Measurements from ENCODE around the gene ACTN2.

ACTN2 gene

DNA sequence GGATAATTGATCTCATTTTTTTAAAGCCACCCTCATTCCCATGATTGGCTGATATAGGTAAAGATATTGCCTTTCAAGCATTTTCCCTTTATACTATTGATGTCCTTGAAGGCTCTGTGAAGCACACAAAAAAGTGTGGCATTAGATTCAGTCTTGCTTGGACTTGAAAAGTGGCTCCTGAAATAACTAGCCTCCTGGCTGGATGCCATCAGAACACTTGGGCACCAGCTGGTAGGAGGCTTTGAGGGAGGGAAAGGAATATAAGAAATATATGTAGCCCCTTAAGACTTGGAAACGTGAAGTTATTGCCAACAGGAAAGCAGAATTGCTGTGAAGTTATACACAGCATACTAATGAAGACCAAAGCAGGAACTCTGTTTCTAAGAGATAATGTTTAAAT, 122.8 kb downstream of the ACTN2 start:
- no peak for DNase-seq (ENCODE audit: low spot score)
- Histone ChIP-seq H3K4me3 (no peak overlapping the region), H3K27ac (no peak overlapping the region)
- TF ChIP-seq, protein P1, sequence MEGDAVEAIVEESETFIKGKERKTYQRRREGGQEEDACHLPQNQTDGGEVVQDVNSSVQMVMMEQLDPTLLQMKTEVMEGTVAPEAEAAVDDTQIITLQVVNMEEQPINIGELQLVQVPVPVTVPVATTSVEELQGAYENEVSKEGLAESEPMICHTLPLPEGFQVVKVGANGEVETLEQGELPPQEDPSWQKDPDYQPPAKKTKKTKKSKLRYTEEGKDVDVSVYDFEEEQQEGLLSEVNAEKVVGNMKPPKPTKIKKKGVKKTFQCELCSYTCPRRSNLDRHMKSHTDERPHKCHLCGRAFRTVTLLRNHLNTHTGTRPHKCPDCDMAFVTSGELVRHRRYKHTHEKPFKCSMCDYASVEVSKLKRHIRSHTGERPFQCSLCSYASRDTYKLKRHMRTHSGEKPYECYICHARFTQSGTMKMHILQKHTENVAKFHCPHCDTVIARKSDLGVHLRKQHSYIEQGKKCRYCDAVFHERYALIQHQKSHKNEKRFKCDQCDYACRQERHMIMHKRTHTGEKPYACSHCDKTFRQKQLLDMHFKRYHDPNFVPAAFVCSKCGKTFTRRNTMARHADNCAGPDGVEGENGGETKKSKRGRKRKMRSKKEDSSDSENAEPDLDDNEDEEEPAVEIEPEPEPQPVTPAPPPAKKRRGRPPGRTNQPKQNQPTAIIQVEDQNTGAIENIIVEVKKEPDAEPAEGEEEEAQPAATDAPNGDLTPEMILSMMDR (IDR thresholded peaks at IDR 0.05) = no peak

DNA sequence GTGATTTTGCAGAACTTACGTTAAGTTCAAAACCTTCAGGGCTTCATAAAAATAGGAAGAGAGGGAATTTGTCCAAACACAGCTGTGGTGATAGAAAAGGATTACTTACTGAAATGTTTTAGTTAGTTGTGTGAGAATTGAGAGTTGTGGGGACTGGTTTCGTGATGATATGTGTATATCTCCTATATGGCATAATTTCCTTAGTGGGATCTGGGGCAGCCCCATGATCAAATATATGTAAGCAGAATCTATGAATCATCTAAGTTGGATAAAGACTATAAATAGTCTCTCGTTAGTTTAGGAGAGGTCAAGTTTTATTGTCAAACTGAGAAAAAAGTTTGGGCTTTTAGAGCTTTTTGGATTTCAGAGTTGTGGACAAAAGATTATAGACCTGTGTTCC, 123.7 kb downstream of the ACTN2 start:
- DNase-seq (ENCODE audit: low spot score) = no peak
- Histone ChIP-seq H3K4me3 (no peak overlapping the region), H3K27ac (no peak overlapping the region)
- TF ChIP-seq, protein P1 (IDR thresholded peaks at IDR 0.05) = no peak

DNA sequence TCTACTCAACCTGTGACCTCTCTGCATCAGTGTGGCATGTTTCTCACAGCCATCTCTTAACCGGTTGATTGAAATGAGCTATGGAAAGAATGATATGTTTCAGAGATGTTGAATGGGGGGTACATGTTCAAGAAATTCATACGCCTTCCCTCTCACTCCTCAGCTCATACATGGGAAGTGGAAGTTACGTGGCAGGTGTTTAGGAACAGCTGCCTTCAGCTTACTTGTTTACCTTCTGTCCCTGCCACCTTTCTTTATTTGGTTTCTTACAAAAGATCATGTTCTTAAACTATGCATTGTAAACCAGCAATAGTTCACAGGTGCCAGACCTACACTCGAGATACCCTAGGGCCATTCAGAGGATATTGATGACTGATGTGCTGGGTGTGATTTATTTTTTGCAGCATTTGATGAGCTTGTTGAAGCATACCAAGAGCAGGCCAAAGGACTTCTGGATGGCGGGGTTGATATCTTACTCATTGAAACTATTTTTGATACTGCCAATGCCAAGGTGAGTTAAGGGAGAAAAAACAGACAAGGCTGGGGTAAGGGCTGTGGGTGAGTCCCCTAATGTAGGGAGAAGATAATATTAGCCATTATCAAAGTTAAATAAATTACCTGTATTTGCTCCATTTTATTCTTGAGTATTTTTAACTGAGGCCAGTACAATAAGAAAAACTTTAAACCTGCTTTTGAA, 126.2 kb downstream of the ACTN2 start:
- H3K27ac ChIP-seq = no peak overlapping the region
- H3K4me3 ChIP-seq = no peak overlapping the region
- DNase-seq (ENCODE audit: low spot score) = no peak
- TF ChIP-seq, protein P1 (IDR thresholded peaks at IDR 0.05) = no peak

Data from coronary artery (tissue), 2 donors.